ENCODE measurements around the gene UQCRH. TPM values are rescaled to one million over a fixed set of nuclear protein-coding genes. Genes with fewer than 3 reads are reported as not detected.

The UQCRH gene
- 238 and 261 TPM in 2 replicates for total RNA-seq

GRCh38 chr1:46303038-46303871 is at the start of gene UQCRH, which contains the start of gene LRRC41:
Gene UQCRH, plus strand, starts transcription at chr1:46303698. Its CDS starts 69 bp downstream, at chr1:46303767.
Gene LRRC41, minus strand, starts transcription at chr1:46303616. Its CDS starts 294 bp downstream, at chr1:46303322.
- intact Hi-C loops (cut with micrococcal nuclease) = loop anchor here (1.0 to 5.0 kb wide), 11 partner anchors 37 to 1631 kb away; partner anchors contain the start of genes ARMH1, ATPAF1, CCDC163 and EFCAB14

DNA sequence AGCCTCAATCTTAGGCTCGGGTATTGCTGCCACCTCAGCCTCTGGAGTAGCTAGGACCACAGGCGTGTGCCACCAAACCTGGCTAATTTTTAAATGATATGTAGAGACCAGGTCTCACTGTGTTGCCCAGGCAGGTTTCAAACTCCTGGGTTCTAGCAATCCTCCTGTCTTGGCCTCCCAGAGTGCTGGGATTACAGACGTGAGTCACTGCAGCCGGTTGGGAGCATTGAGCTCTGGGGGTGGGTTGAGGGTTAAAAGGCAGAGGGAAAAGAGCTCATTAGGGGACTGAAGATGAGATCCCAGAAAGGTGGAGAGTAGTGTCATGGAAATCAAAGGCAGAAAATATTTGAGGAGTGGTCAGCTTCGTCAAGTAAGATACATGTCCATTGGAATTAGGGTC is 48.8 kb upstream of the UQCRH start:
- intact Hi-C loops (cut with micrococcal nuclease) = no loop called here

- intact Hi-C loops (cut with micrococcal nuclease) = no loop called here
Observed at GRCh38 chr1:46256523-46256922, 47.0 kb upstream of the UQCRH start.

DNA sequence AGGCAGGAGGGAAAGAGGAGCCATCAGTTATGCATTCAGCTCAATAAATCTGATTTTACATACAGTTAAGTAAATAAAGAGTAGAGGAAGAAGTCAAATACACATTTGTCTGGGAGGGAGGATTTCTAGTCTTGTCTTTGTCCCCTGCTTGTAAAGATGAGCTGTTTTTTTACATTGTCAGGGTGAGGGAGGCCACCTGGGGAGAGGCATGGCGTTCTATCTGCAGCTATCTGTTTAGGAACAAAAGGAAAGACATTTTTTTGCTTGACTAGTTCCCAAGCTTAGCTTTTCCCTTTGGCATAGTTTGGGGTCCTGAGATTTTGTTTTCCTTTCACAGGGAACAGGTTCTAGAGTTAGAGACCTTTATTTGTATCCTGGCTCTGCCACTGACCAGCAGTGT is 41.0 kb upstream of the UQCRH start:
- intact Hi-C loops (cut with micrococcal nuclease) = no loop called here

DNA sequence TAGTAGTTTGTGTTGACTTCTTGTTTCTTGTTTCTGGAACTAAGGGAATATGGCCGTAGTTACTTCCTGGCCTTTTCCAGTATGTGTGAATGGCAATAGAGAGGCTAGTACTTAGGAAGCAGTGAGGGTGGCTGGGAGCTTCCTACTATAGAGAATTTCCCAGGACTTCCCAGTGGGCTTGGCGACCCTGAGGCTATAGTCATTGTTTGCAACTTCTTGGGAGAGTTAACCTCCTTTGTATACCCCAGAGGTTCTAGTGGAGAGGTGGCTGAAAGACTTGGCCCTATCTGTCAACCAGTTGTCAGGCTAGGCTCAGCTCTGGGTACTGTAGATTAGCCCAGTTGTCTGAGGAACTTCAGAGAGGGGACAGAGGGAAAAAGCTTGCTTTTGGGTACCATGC is 40.4 kb upstream of the UQCRH start:
- intact Hi-C loops (cut with micrococcal nuclease) = no loop called here

DNA sequence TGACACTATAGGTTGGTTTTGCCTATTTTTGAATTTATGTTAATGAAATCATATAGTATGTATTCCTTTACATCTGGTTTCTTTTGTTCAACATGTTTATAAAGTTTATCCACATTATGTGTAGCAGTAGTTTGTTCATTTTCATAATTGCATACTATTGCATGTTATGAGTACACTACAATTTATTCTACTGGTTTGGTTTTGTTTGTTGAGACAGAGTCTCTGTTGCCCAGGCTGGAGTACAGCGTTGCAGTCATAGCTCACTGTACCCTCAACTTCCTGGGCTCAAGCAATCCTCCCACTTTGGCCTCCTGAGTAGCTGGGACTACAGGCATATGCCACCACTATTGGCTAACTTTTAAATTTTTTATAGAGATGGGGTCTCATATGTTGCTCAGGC is 34.9 kb upstream of the UQCRH start:
- intact Hi-C loops (cut with micrococcal nuclease) = no loop called here

GRCh38 chr1:46274225-46275029 is 29.1 kb upstream of the UQCRH start:
- intact Hi-C loops (cut with micrococcal nuclease) = no loop called here

GRCh38 chr1:46275030-46275337 is 28.5 kb upstream of the UQCRH start:
- intact Hi-C loops (cut with micrococcal nuclease) = no loop called here

- intact Hi-C loops (cut with micrococcal nuclease) = no loop called here
Observed at GRCh38 chr1:46277658-46278373, 25.7 kb upstream of the UQCRH start.

GRCh38 chr1:46278807-46279206 is 24.7 kb upstream of the UQCRH start:
- intact Hi-C loops (cut with micrococcal nuclease) = no loop called here

GRCh38 chr1:46280092-46280491 is 23.4 kb upstream of the UQCRH start:
- intact Hi-C loops (cut with micrococcal nuclease) = no loop called here

DNA sequence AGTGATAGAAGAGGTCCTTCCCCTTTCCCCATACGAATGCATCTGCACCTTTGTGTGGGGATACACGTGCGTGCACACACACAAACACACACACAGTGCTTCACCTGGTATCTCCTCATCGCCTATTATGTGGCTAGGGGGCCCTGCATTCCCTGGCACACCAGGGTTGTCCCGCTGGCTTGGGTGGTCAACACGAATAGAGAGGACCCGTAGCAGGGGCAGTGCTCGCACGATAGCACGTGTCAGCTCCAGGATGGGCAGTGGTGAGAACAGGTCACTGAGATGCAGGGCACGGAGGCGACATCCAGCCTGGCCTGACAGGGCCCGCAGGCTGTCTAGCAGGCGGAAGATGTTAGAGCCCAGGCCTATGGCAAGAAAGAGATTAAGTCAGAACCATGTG is 22.5 kb upstream of the UQCRH start:
- intact Hi-C loops (cut with micrococcal nuclease) = no loop called here

DNA sequence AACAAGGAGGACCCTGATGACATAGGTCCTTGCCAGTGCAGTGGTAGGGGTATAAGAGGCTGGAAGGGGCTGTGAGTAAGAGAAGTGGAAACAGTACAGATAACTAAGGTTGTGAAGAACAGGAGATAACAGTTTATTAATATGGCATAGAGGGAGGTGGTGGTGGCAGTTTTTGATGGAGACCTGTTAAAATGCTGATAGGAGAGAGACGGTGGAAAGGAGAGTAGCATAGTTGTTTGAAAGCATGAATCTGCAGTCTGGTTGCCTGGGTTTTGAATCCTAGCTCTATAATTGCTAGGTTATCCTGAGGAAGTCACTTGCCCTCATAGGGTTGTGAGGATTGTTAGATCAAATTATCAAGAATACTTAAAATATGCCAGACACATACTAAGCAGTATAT is 19.4 kb upstream of the UQCRH start:
- intact Hi-C loops (cut with micrococcal nuclease) = no loop called here

DNA sequence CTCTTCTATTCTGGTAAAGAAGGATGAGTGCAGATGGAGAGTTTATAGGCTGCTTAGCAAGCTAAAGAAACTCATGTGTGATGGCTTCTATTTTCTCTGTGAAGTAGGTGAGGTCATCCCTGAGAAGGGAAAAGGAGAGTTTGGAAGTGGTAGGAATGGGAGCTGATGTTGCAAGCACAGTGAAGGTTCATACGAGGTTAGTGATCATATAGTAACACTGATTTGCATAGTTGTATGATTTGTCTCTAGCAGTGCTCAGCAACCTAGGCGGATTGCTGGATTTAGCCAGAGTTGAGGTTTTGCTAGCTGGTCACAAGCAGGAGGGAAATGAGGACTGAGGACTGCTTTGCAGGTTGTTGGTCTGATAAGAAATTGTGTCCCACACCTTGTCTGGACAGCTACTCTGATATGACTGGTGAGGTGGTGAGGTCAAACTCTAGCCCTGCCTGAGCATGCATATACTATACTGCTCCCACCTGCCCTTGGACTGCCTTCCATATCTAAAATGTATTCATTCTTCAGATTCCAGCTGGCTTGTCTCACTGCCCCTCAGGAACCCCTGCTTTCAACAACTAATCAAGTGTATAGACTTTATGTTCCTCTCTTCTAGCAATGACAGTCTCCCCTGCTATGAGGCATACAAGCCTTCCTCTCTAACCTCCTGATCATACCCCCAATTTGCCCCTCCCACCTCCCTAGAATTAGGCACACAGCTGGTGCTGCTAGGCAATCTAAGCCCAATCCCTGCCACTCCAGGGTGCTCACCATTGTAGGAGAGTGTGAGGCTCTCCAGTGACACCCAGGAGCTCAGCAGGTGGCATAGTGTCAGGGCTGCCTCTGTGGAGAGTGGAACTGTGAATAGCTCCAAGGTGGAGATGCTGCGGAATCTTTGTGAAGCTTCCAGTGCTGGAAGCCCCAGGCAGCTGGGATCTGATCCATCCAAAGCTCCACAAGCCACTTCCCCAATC is 18.6 kb upstream of the UQCRH start:
- intact Hi-C loops (cut with micrococcal nuclease) = loop anchor here (5.0 kb wide), 1 partner anchor 62 kb away; no protein-coding TSS in a partner anchor

- intact Hi-C loops (cut with micrococcal nuclease) = loop anchor here (5.0 kb wide), 1 partner anchor 61 kb away; no protein-coding TSS in a partner anchor
Observed at GRCh38 chr1:46285730-46286477, 17.6 kb upstream of the UQCRH start.

DNA sequence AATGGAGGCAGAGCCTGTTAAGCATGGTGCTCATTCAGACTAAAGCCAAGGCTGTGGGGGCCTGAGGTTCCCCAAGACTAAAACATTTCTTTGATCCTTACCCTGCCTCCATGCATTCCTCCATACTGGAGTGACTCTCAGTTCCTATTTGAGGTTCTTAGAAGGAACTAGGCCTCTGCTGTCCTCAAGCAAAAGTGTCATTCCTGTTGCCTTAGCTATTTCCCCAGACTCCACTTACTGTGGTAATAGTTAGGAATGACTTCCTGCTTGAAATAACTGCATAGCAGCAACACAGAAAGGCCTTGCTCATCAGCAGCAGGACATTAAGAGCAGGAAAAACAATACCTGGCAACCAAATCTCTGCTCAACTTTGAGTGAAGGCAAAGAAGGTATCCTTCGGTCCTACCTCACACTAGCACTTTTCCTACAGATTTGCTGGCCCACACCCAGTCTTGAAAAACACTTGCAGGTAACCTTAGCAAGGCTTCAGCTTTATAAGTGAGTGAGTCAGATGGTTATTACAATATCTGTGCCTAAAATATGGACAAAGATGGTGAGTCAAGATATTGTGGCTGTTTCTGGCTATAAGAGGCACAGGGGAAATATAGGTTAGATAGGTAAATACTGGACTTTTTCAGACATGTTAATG is 14.9 kb upstream of the UQCRH start:
- intact Hi-C loops (cut with micrococcal nuclease) = loop anchor here (5.0 kb wide), 1 partner anchor 59 kb away; no protein-coding TSS in a partner anchor

DNA sequence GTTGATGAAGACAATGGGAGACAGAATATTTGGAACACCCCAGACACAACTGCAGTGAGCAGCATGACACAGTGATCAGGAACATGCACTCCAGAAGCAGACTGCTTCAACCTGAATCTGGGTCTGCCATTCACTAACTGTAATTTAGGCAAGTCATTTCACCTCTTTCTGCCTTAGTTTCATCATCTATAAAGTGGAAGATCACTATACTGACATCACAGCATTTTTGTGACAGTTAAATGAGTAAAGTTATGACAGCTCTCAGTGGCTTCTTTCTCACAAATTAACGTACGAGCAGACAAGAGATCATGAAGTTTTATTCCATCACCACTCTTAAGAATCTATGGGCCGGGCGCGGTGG is 14.4 kb upstream of the UQCRH start:
- intact Hi-C loops (cut with micrococcal nuclease) = loop anchor here (5.0 kb wide), 1 partner anchor 58 kb away; no protein-coding TSS in a partner anchor

DNA sequence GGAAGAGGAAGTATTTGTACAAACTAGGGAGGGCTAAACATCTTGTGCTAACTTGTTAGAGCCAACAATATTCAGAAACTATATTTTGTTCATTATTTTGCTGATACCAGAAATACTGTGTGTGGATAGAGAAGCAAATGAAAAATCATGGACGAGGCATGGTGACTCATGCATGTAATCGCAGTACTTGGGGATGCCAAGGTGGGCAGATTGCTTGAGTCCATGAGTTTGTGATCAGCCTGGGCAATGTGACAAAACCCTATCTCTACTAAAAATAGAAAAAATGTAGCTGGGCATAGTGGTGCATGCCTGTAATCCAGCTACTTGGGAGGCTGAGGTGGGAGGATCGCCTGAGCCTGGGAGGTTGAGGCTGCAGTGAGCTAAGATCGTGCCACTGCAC is 13.5 kb upstream of the UQCRH start:
- intact Hi-C loops (cut with micrococcal nuclease) = loop anchor here (5.0 kb wide), 1 partner anchor 57 kb away; no protein-coding TSS in a partner anchor

DNA sequence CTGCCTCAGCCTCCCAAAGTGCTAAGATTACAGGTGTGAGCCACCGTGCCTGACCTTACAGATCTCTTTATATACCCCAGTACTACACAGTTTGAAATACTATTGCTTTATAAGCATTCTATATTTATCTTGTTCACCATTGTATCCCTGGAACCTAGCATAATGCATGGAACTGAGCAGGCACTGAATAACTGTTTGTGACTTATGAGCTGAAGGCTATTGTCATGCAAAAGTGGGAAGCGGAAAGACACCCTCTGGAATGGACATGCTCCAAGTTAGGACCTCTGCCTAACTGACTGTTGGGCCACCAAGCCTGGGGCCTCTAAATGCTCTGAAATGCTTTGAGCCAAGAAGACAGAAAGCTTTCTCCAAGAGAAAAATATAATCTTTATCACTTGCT is 8.2 kb upstream of the UQCRH start:
- intact Hi-C loops (cut with micrococcal nuclease) = no loop called here

Data from T-helper 1 cell treated with Interleukin-12 subunit alpha and Interleukin-12 subunit beta and Interleukin-4 antibody, amounts not matched to agents 30 ng/mL and 1 ng/mL, for 36 hours (primary cell).